SK-N-SH treated with all-trans-retinoic acid at 6 μM for 48 hours (cell line): ENCODE data around the gene SAP25.

Source experiments
- ATAC-seq: fragments of 200-7000 bp; cut with Tn5 transposase; 3 replicates; pipeline ENCODE4 v1.9.1; 2020; ENCODE audit warnings: mild to moderate bottlenecking, moderate library complexity
- BACH2 ChIP-seq: fragments of 250-450 bp; sonication (Bioruptor Pico); IDR thresholded peaks from 2 replicates; pipeline ENCODE4 v1.9.0; 2021; ENCODE audit warnings: mild to moderate bottlenecking, borderline replicate concordance
- CREB5 ChIP-seq: fragments of 250-450 bp; sonication (Bioruptor Pico); IDR thresholded peaks from 2 replicates; pipeline ENCODE4 v1.5.1; 2020; ENCODE audit warnings: low read depth, mild to moderate bottlenecking, moderate library complexity
- CSDC2 ChIP-seq: fragments of 250-450 bp; sonication (Bioruptor Pico); IDR thresholded peaks from 2 replicates; pipeline ENCODE4 v1.5.0; 2020; ENCODE audit warnings: mild to moderate bottlenecking, moderate library complexity
- CSRNP3 ChIP-seq: fragments of 250-450 bp; sonication (Bioruptor Pico); IDR thresholded peaks from 2 replicates; pipeline ENCODE4 v1.5.1; 2021; ENCODE audit warnings: mild to moderate bottlenecking, moderate library complexity
- ESRRG ChIP-seq: fragments of 250-450 bp; sonication (Bioruptor Pico); IDR thresholded peaks from 2 replicates; pipeline ENCODE4 v1.6.1; 2021; ENCODE audit warnings: mild to moderate bottlenecking
- GLIS3 ChIP-seq: fragments of 250-450 bp; sonication (Bioruptor Pico); IDR thresholded peaks from 2 replicates; pipeline ENCODE4 v1.5.0; 2020; ENCODE audit warnings: mild to moderate bottlenecking, moderate library complexity
- OSR1 ChIP-seq: fragments of 250-450 bp; sonication (Bioruptor Pico); IDR thresholded peaks from 2 replicates; pipeline ENCODE4 v1.8.0; 2022; ENCODE audit warnings: moderate library complexity, mild to moderate bottlenecking, inconsistent platforms
- PATZ1 ChIP-seq: fragments of 250-450 bp; sonication (Bioruptor Pico); IDR thresholded peaks from 2 replicates; pipeline ENCODE4 v1.8.0; 2020; ENCODE audit warnings: mild to moderate bottlenecking, moderate library complexity, borderline replicate concordance
- POU6F1 ChIP-seq: fragments of 250-450 bp; sonication (Bioruptor Pico); IDR thresholded peaks from 2 replicates; pipeline ENCODE4 v1.8.0; 2021; ENCODE audit warnings: low read depth, mild to moderate bottlenecking, moderate library complexity, borderline replicate concordance
- PPARA ChIP-seq: fragments of 250-450 bp; sonication (Bioruptor Pico); IDR thresholded peaks from 2 replicates; pipeline ENCODE4 v1.5.0; 2020; ENCODE audit warnings: mild to moderate bottlenecking, borderline replicate concordance
- RARB ChIP-seq: fragments of 250-450 bp; sonication (Bioruptor Pico); IDR thresholded peaks from 2 replicates; pipeline ENCODE4 v1.8.0; 2021; ENCODE audit warnings: mild to moderate bottlenecking, moderate library complexity
- SNAI2 ChIP-seq: fragments of 250-450 bp; sonication (Bioruptor Pico); IDR thresholded peaks from 2 replicates; pipeline ENCODE4 v1.5.0; 2020; ENCODE audit warnings: mild to moderate bottlenecking, moderate library complexity
- TCF4 ChIP-seq: fragments of 250-450 bp; sonication (Bioruptor Pico); IDR thresholded peaks from 2 replicates; pipeline ENCODE4 v1.8.0; 2021; ENCODE audit warnings: mild to moderate bottlenecking, moderate library complexity, borderline replicate concordance
- TOX ChIP-seq: fragments of 250-450 bp; sonication (Bioruptor Pico); IDR thresholded peaks from 2 replicates; pipeline ENCODE4 v1.8.0; 2021; ENCODE audit warnings: mild to moderate bottlenecking, moderate library complexity, borderline replicate concordance
- TSHZ2 ChIP-seq: fragments of 250-450 bp; sonication (Bioruptor Pico); IDR thresholded peaks from 2 replicates; pipeline ENCODE4 v1.5.0; 2020; ENCODE audit warnings: mild to moderate bottlenecking, moderate library complexity
- ZC3H10 ChIP-seq: fragments of 250-450 bp; sonication (Bioruptor Pico); IDR thresholded peaks from 2 replicates; pipeline ENCODE4 v1.5.1; 2021; ENCODE audit warnings: mild to moderate bottlenecking, moderate library complexity
- ZFP3 ChIP-seq: fragments of 250-450 bp; sonication (Bioruptor Pico); IDR thresholded peaks from 2 replicates; pipeline ENCODE4 v1.5.0; 2020; ENCODE audit warnings: mild to moderate bottlenecking, moderate library complexity
- ZFP30 ChIP-seq: fragments of 450-650 bp; formaldehyde crosslinking; IDR thresholded peaks from 2 replicates; pipeline ENCODE4 v1.5.0; 2022; ENCODE audit warnings: mild to moderate bottlenecking, moderate library complexity
- ZNF565 ChIP-seq: fragments of 450-650 bp; formaldehyde crosslinking; conservative IDR thresholded peaks from 2 replicates; pipeline ENCODE4 v1.5.0; 2020; ENCODE audit warnings: low read depth, mild to moderate bottlenecking, moderate library complexity
- ZNF70 ChIP-seq: fragments of 450-650 bp; formaldehyde crosslinking; IDR thresholded peaks from 2 replicates; pipeline ENCODE4 v1.5.0; 2020; ENCODE audit warnings: mild to moderate bottlenecking, moderate library complexity
- ZNF8 ChIP-seq: fragments of 450-650 bp; formaldehyde crosslinking; IDR thresholded peaks from 2 replicates; pipeline ENCODE4 v1.5.0; 2020; ENCODE audit warnings: mild to moderate bottlenecking, moderate library complexity

Gene SAP25

GRCh38 chr7:100563809-100564400 is 9.8 kb downstream of the SAP25 start:
- peak; percentile 82 for ATAC-seq
- TF ChIP-seq TCF4: no peak
- no peak for TF ChIP-seq CSDC2 (CRISPR knock-in tag)
- no peak for TF ChIP-seq CSRNP3 (CRISPR knock-in tag)
- TF ChIP-seq ZC3H10: no peak
- TF ChIP-seq PPARA (CRISPR knock-in tag): no peak
- no peak for TF ChIP-seq CREB5 (CRISPR knock-in tag)
- no peak for TF ChIP-seq ZFP30
- no peak for TF ChIP-seq ZNF70 (CRISPR knock-in tag)
- no peak for TF ChIP-seq GLIS3 (CRISPR knock-in tag)
- no peak for TF ChIP-seq ZNF8 (CRISPR knock-in tag)
- no peak for TF ChIP-seq ZNF565 (CRISPR knock-in tag)
- TF ChIP-seq RARB: no peak
- TF ChIP-seq SNAI2 (CRISPR knock-in tag): no peak
- TF ChIP-seq POU6F1 (CRISPR knock-in tag): no peak
- TF ChIP-seq ZFP3 (CRISPR knock-in tag): no peak
- TF ChIP-seq BACH2: no peak
- TF ChIP-seq TOX (CRISPR knock-in tag): no peak
- TF ChIP-seq PATZ1 (CRISPR knock-in tag): no peak
- TF ChIP-seq OSR1: no peak

- TF ChIP-seq RARB (no peak), ESRRG (CRISPR knock-in tag) (no peak), TCF4 (no peak), ZC3H10 (no peak), POU6F1 (CRISPR knock-in tag) (no peak), ZFP3 (CRISPR knock-in tag) (no peak), BACH2 (no peak), ZFP30 (no peak), TSHZ2 (CRISPR knock-in tag) (no peak), PATZ1 (CRISPR knock-in tag) (no peak), CSDC2 (CRISPR knock-in tag) (no peak)
- no peak for ATAC-seq
Measured at GRCh38 chr7:100563100-100563564, 10.6 kb downstream of the SAP25 start.
